K562 (cell line): ENCODE measurements around the gene EIF2AK2. TPM values are rescaled to one million over a fixed set of nuclear protein-coding genes. Genes with fewer than 3 reads are reported as not detected.

ENCODE experiments used
- ARID2 ChIP-seq: fragments of 450-650 bp; IDR thresholded peaks from 2 replicates; pipeline ENCODE4 v1.6.1; 2017; ENCODE audit warnings: antibody characterized with exemption, mild to moderate bottlenecking
- CCNT2 ChIP-seq: IDR thresholded peaks from 2 replicates; pipeline ENCODE4 v1.6.1; 2011; ENCODE audit warnings: borderline replicate concordance, low read depth, mild to moderate bottlenecking, moderate library complexity, mixed read lengths, low read length; ENCODE audit not compliant: insufficient read length; ENCODE audit errors: extremely low read depth
- CREM ChIP-seq: IDR thresholded peaks from 2 replicates; pipeline ENCODE4 v1.6.1; 2014; ENCODE audit warnings: antibody characterized with exemption, low read depth
- ETV1 ChIP-seq: fragments of 450-650 bp; conservative IDR thresholded peaks from 2 replicates; pipeline ENCODE4 v1.6.1; 2016; ENCODE audit warnings: missing genetic modification characterization, control low read depth, low read depth, missing compliant biosample characterization
- FOXK2 ChIP-seq, 2 experiments: fragments of 450-650 bp; IDR thresholded peaks in 1 of 2; conservative IDR thresholded peaks in 1 of 2; 2 replicates each; pipeline ENCODE4 v1.6.1; 2016; ENCODE audit warnings: low read depth in 2 of 2, mild to moderate bottlenecking in 1 of 2
- KAT8 ChIP-seq: fragments of 450-650 bp; IDR thresholded peaks from 2 replicates; pipeline ENCODE4 v1.6.1; 2016; ENCODE audit warnings: low read depth, mild to moderate bottlenecking
- MAFK ChIP-seq: IDR thresholded peaks from 2 replicates; pipeline ENCODE4 v1.6.1; 2011; ENCODE audit warnings: low read length, improper control_type of control experiment
- NFIC ChIP-seq: fragments of 450-650 bp; IDR thresholded peaks from 2 replicates; pipeline ENCODE4 v1.6.1; 2017; ENCODE audit warnings: mild to moderate bottlenecking, inconsistent platforms
- NFIX ChIP-seq: fragments of 250-450 bp; sonication (Bioruptor Pico); IDR thresholded peaks from 2 replicates; pipeline ENCODE4 v1.4.0; 2020; ENCODE audit warnings: low read depth, mild to moderate bottlenecking, moderate library complexity
- PYGO2 ChIP-seq: fragments of 450-650 bp; IDR thresholded peaks from 2 replicates; pipeline ENCODE4 v1.6.1; 2016; ENCODE audit warnings: mild to moderate bottlenecking, missing genetic modification characterization, moderate library complexity, missing compliant biosample characterization
- SMAD4 ChIP-seq: fragments of 250-450 bp; sonication (Bioruptor Pico); conservative IDR thresholded peaks from 2 replicates; pipeline ENCODE4 v1.8.0; 2021; ENCODE audit warnings: inconsistent platforms, mild to moderate bottlenecking, moderate library complexity
- SP2 ChIP-seq: IDR thresholded peaks from 2 replicates; pipeline ENCODE4 v1.6.1; 2011; ENCODE audit warnings: mild to moderate bottlenecking, low read depth, low read length, moderate library complexity; ENCODE audit not compliant: poor library complexity, severe bottlenecking; ENCODE audit errors: extremely low read depth
- ZBED1 ChIP-seq: IDR thresholded peaks from 2 replicates; pipeline ENCODE4 v1.6.1; 2014
- ZBTB17 ChIP-seq: fragments of 450-650 bp; formaldehyde crosslinking; IDR thresholded peaks from 2 replicates; pipeline ENCODE4 v1.4.0; 2020; ENCODE audit warnings: mild to moderate bottlenecking
- ZNF146 ChIP-seq: IDR thresholded peaks from one replicate; pipeline ENCODE4 v1.6.1; 2018; ENCODE audit warnings: missing compliant biosample characterization; ENCODE audit not compliant: unreplicated experiment
- polyA plus RNA-seq, 8 experiments: library from polyadenylated mRNA; depleted of rRNA in 4 of 8; stranded (reverse) in 5 of 8; unstranded in 3 of 8; fragments of >200 nt; fragmentation: Nextera tagmentation in 2 of 8; fragmentation: Illumina TruSeq in 1 of 8; extraction: Ambion mirVana in 2 of 8; extraction: Trizol in 1 of 8; gene quantifications; 2 replicates each; pipeline versions ENCODE4 v1.2.1 to v1.2.3, GENCODE V29; 2011 to 2014; ENCODE audit warnings: inconsistent platforms in 1 of 8, missing spikeins in 1 of 8
- total RNA-seq, 7 experiments: library from RNA; depleted of rRNA in 6 of 7; stranded (reverse); fragments of >200 nt in 6 of 7; fragmentation: Illumina TruSeq in 2 of 7; extraction: Trizol in 2 of 7; gene quantifications; 2 replicates each; pipeline versions ENCODE4 v1.2.1 to v1.2.3, GENCODE V29; 2011 to 2021; ENCODE audit warnings: low replicate concordance in 1 of 7
- TF ChIP-seq, protein P1 (sequence below): fragments of 250-450 bp; sonication (Bioruptor Pico); IDR thresholded peaks from 2 replicates; pipeline ENCODE4 v1.8.0; 2022; ENCODE audit warnings: inconsistent platforms, mild to moderate bottlenecking, moderate library complexity, borderline replicate concordance
- TF ChIP-seq, protein P2 (sequence below), 2 experiments: fragments of 450-650 bp; conservative IDR thresholded peaks; 2 replicates each; pipeline ENCODE4 v1.6.1; 2017; ENCODE audit warnings: mild to moderate bottlenecking in 2 of 2, moderate library complexity in 2 of 2
- TF ChIP-seq, protein P3 (sequence below): fragments of 200-800 bp; sonication (Bioruptor generic); IDR thresholded peaks from 2 replicates; pipeline ENCODE4 v1.6.1; 2017; ENCODE audit warnings: missing genetic modification characterization, missing compliant biosample characterization
- TF ChIP-seq, protein P4 (sequence below): fragments of 450-650 bp; conservative IDR thresholded peaks from 2 replicates; pipeline ENCODE4 v1.6.1; 2016; ENCODE audit warnings: missing genetic modification characterization, low read depth, mild to moderate bottlenecking, control low read depth, missing compliant biosample characterization
- TF ChIP-seq, protein P5 (sequence below): fragments of 250-450 bp; sonication (Bioruptor Pico); IDR thresholded peaks from 2 replicates; pipeline ENCODE4 v1.8.0; 2021; ENCODE audit warnings: mild to moderate bottlenecking, moderate library complexity

EIF2AK2 gene
- total and polyA plus RNA-seq, 9 of the 15 experiments (the other 6 are each of a cell fraction or from before 2014, with no cell fraction given) = 3.8 to 19.5 (median 13.3) TPM

DNA sequence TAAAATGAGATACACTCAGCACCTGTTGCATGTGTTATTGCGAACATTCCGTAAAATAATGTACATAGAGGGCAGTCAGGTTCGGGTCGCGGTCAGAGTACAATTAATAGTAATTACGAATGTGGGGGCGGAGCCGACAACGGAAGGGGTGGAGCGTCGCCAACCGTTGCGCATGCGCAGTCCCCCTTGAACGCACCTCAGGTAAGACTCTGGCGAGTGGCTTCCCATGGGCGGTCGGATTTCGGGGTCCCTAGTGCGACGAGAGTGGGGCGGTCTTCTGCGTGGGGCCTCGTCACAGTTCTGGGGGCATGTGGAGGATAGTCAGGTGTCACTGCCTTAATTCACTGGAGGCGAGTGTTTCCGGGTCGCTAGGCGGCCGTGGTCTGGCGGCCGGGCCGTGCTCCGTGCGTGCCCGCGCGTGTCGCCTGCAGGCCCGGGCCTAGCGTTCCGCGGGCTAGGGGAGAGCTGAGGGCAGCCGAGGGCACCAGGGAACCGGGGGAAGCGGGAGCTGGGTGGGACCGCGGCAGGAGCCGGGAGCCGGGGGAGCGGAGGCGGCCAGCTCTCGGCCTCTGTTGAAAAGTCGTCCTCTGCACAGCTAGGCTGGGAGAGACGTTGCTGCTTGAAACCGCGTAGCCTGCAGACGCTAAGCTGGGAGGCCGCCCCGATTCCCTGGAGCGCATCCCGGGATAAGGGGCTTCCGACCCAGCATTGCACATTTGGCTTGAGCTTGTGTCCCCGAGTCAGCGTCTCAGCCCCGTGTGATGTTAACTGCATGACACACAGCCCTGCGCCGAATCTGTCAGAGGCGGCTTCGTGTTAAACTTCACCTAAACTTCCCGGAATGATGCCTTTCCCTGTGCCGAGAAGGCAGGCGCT is 39.8 kb upstream of the EIF2AK2 start, which contains the start of gene CEBPZOS (continued):
- TF ChIP-seq, protein P1, sequence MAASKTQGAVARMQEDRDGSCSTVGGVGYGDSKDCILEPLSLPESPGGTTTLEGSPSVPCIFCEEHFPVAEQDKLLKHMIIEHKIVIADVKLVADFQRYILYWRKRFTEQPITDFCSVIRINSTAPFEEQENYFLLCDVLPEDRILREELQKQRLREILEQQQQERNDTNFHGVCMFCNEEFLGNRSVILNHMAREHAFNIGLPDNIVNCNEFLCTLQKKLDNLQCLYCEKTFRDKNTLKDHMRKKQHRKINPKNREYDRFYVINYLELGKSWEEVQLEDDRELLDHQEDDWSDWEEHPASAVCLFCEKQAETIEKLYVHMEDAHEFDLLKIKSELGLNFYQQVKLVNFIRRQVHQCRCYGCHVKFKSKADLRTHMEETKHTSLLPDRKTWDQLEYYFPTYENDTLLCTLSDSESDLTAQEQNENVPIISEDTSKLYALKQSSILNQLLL = no peak
- TF ChIP-seq SP2 (no peak), NFIX (CRISPR knock-in tag) (no peak), SMAD4 (peak; percentile 30), NFIC (no peak), CCNT2 (no peak), PYGO2 (tag) (no peak), KAT8 (no peak), CREM (peak; percentile 58; the same call in 1 of the 2 replicates), ZNF146 (CRISPR knock-in tag) (no peak), ZBTB17 (CRISPR knock-in tag) (peak; percentile 60), ZBED1 (0 out of 2 replicates have a peak, but pooled peaks have one; percentile 31), MAFK (no peak), ETV1 (no peak), FOXK2 (conservative IDR thresholded peaks at IDR 0.05 in 1 of 2, IDR thresholded peaks at IDR 0.05 in 1 of 2; ENCODE audit: low read depth in 2 of 2) (no peak), ARID2 (no peak)
- TF ChIP-seq, protein P2, sequence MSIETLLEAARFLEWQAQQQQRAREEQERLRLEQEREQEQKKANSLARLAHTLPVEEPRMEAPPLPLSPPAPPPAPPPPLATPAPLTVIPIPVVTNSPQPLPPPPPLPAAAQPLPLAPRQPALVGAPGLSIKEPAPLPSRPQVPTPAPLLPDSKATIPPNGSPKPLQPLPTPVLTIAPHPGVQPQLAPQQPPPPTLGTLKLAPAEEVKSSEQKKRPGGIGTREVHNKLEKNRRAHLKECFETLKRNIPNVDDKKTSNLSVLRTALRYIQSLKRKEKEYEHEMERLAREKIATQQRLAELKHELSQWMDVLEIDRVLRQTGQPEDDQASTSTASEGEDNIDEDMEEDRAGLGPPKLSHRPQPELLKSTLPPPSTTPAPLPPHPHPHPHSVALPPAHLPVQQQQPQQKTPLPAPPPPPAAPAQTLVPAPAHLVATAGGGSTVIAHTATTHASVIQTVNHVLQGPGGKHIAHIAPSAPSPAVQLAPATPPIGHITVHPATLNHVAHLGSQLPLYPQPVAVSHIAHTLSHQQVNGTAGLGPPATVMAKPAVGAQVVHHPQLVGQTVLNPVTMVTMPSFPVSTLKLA (conservative IDR thresholded peaks at IDR 0.05) = peak; percentile 34 to 80; a peak in 2 of 4 replicates
- TF ChIP-seq, protein P3, sequence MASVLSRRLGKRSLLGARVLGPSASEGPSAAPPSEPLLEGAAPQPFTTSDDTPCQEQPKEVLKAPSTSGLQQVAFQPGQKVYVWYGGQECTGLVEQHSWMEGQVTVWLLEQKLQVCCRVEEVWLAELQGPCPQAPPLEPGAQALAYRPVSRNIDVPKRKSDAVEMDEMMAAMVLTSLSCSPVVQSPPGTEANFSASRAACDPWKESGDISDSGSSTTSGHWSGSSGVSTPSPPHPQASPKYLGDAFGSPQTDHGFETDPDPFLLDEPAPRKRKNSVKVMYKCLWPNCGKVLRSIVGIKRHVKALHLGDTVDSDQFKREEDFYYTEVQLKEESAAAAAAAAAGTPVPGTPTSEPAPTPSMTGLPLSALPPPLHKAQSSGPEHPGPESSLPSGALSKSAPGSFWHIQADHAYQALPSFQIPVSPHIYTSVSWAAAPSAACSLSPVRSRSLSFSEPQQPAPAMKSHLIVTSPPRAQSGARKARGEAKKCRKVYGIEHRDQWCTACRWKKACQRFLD (CRISPR knock-in tag) = no peak
- TF ChIP-seq, protein P4, sequence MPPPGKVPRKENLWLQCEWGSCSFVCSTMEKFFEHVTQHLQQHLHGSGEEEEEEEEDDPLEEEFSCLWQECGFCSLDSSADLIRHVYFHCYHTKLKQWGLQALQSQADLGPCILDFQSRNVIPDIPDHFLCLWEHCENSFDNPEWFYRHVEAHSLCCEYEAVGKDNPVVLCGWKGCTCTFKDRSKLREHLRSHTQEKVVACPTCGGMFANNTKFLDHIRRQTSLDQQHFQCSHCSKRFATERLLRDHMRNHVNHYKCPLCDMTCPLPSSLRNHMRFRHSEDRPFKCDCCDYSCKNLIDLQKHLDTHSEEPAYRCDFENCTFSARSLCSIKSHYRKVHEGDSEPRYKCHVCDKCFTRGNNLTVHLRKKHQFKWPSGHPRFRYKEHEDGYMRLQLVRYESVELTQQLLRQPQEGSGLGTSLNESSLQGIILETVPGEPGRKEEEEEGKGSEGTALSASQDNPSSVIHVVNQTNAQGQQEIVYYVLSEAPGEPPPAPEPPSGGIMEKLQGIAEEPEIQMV (tag) = no peak
- TF ChIP-seq, protein P5, sequence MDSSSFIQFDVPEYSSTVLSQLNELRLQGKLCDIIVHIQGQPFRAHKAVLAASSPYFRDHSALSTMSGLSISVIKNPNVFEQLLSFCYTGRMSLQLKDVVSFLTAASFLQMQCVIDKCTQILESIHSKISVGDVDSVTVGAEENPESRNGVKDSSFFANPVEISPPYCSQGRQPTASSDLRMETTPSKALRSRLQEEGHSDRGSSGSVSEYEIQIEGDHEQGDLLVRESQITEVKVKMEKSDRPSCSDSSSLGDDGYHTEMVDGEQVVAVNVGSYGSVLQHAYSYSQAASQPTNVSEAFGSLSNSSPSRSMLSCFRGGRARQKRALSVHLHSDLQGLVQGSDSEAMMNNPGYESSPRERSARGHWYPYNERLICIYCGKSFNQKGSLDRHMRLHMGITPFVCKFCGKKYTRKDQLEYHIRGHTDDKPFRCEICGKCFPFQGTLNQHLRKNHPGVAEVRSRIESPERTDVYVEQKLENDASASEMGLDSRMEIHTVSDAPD (CRISPR knock-in tag) = no peak
